Testis (tissue), 2 donors: ENCODE results near the gene CST9.

Experiments
- POLR2A ChIP-seq: fragments of 450-650 bp; IDR thresholded peaks from one replicate; pipeline ENCODE4 v1.6.1; 2017; ENCODE audit warnings: antibody characterized with exemption, mild to moderate bottlenecking, moderate library complexity
- TF ChIP-seq, protein P1 (sequence below), 3 experiments: fragments of 450-650 bp in 2 of 3; fragments of 200-600 bp in 1 of 3; sonication (generic) in 1 of 3; IDR thresholded peaks; one replicate each; pipeline ENCODE4 v1.5.1; 2016 to 2019; ENCODE audit warnings: antibody characterized with exemption in 3 of 3, mild to moderate bottlenecking in 2 of 3, moderate library complexity in 1 of 3

- TF ChIP-seq, protein P1, sequence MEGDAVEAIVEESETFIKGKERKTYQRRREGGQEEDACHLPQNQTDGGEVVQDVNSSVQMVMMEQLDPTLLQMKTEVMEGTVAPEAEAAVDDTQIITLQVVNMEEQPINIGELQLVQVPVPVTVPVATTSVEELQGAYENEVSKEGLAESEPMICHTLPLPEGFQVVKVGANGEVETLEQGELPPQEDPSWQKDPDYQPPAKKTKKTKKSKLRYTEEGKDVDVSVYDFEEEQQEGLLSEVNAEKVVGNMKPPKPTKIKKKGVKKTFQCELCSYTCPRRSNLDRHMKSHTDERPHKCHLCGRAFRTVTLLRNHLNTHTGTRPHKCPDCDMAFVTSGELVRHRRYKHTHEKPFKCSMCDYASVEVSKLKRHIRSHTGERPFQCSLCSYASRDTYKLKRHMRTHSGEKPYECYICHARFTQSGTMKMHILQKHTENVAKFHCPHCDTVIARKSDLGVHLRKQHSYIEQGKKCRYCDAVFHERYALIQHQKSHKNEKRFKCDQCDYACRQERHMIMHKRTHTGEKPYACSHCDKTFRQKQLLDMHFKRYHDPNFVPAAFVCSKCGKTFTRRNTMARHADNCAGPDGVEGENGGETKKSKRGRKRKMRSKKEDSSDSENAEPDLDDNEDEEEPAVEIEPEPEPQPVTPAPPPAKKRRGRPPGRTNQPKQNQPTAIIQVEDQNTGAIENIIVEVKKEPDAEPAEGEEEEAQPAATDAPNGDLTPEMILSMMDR (IDR thresholded peaks at IDR 0.05), result no peak
- no peak for TF ChIP-seq POLR2A
These were observed 36.4 kb upstream of the CST9 start for GRCh38 chr20:23641936-23642751.
